Measurements from ENCODE around the gene DNAJC18. TPM values are rescaled to one million over a fixed set of nuclear protein-coding genes. Genes with fewer than 3 reads are reported as not detected.
"Not testable (repeated sequence)": the region's sequence is repeated elsewhere in the genome, so short reads cannot be mapped to it uniquely, and the experiment has no call there.

The DNAJC18 gene
- total RNA-seq, 4 donors from 2014 or later = 7.6 to 27.7 (median 14.5) TPM

- no peaks in the 10 kb centered on the region for H3K9me3 ChIP-seq
- no peak overlapping the region for H3K27ac ChIP-seq
- no peak overlapping the region for H3K4me3 ChIP-seq
- WGBS, 2 donors (ENCODE audit: low coverage in 1 of 2) = 88 to 92% methylated on average over 2 of the region's 2 CpGs
- H3K36me3 ChIP-seq = no peaks in the 10 kb centered on the region
- H3K27me3 ChIP-seq = no peaks in the 10 kb centered on the region
- TF ChIP-seq POLR2A (IDR thresholded peaks at IDR 0.05) = no peak
- no peak for TF ChIP-seq POLR2AphosphoS5 (IDR thresholded peaks at IDR 0.05)
- TF ChIP-seq CTCF (IDR thresholded peaks at IDR 0.05) = no peak
- TF ChIP-seq EP300 (IDR thresholded peaks at IDR 0.05) = no peak
- ATAC-seq = no peak
- no peaks in the 10 kb centered on the region for H3K4me1 ChIP-seq
These were observed 11.9 kb upstream of the DNAJC18 start for GRCh38 chr5:139451176-139451575.

- no peak overlapping the region for H3K27ac ChIP-seq
- 77 to 89% methylated on average over 5 of the region's 5 CpGs for WGBS, 2 donors (ENCODE audit: low coverage in 1 of 2)
- H3K27me3 ChIP-seq = no peaks in the 10 kb centered on the region
- no peaks in the 10 kb centered on the region for H3K36me3 ChIP-seq
- H3K4me1 ChIP-seq = no peaks in the 10 kb centered on the region
- H3K9me3 ChIP-seq = no peaks in the 10 kb centered on the region
- H3K4me3 ChIP-seq = no peak overlapping the region
- TF ChIP-seq POLR2AphosphoS5 (IDR thresholded peaks at IDR 0.05) (no peak), CTCF (IDR thresholded peaks at IDR 0.05) (no peak), EP300 (IDR thresholded peaks at IDR 0.05) (no peak), POLR2A (IDR thresholded peaks at IDR 0.05) (no peak)
- no peak for ATAC-seq
These were observed 7.8 kb upstream of the DNAJC18 start for GRCh38 chr5:139446956-139447779.

GRCh38 chr5:139445325-139446170, 6.2 kb upstream of the DNAJC18 start:
- no peak for TF ChIP-seq POLR2A (IDR thresholded peaks at IDR 0.05)
- TF ChIP-seq CTCF (IDR thresholded peaks at IDR 0.05) = no peak
- TF ChIP-seq POLR2AphosphoS5 (IDR thresholded peaks at IDR 0.05) = no peak
- TF ChIP-seq EP300 (IDR thresholded peaks at IDR 0.05) = no peak
- H3K4me3 ChIP-seq = no peak overlapping the region
- no peaks in the 10 kb centered on the region for H3K27me3 ChIP-seq
- no peaks in the 10 kb centered on the region for H3K4me1 ChIP-seq
- ATAC-seq = peak; percentile 28
- H3K27ac ChIP-seq = peak overlapping the region in 1 of 4 donors; percentile 12
- no peaks in the 10 kb centered on the region for H3K9me3 ChIP-seq
- WGBS, 2 donors (ENCODE audit: low coverage in 1 of 2) = 16 to 40% methylated on average over 5 to 6 of the region's 7 CpGs
- H3K36me3 ChIP-seq = no peaks in the 10 kb centered on the region

- Histone ChIP-seq H3K27ac (no peak overlapping the region), H3K9me3 (no peaks in the 10 kb centered on the region), H3K4me3 (no peak overlapping the region), H3K27me3 (no peaks in the 10 kb centered on the region), H3K4me1 (peaks cover 0 to 12% (median 0%) of the 10 kb centered on the region in 3 donors), H3K36me3 (no peaks in the 10 kb centered on the region)
- no peak for ATAC-seq
- 48 to 70% methylated on average over 2 to 4 of the region's 4 CpGs for WGBS, 2 donors (ENCODE audit: low coverage in 1 of 2)
- TF ChIP-seq CTCF (IDR thresholded peaks at IDR 0.05) (no peak), POLR2AphosphoS5 (IDR thresholded peaks at IDR 0.05) (no peak), POLR2A (IDR thresholded peaks at IDR 0.05) (no peak), EP300 (IDR thresholded peaks at IDR 0.05) (no peak)
These were observed 4.6 kb upstream of the DNAJC18 start for GRCh38 chr5:139443831-139444453.

- not testable (repeated sequence) for ATAC-seq, H3K4me3 ChIP-seq, H3K27me3 ChIP-seq, H3K9me3 ChIP-seq
- Histone ChIP-seq H3K36me3 (peaks cover 0 to 16% of the 10 kb centered on the region in 2 donors), H3K4me1 (peaks cover 0 to 20% (median 4%) of the 10 kb centered on the region in 3 donors), H3K27ac (peak overlapping the region in 2 of 4 donors; percentile 93 to 98)
- WGBS, 2 donors (ENCODE audit: low coverage in 1 of 2) = 93 to 100% methylated on average over 2 to 9 of the region's 17 CpGs
These were observed 1.1 kb upstream of the DNAJC18 start for GRCh38 chr5:139440416-139440815.

All from gastroesophageal sphincter (tissue), 4 donors.